ENCODE data around the gene OGG1. TPM values are rescaled to one million over a fixed set of nuclear protein-coding genes. Genes with fewer than 3 reads are reported as not detected.

Gene OGG1
- total RNA-seq, 2 donors from 2014 or later: 22.6 to 38.2 TPM

GRCh38 chr3:9730657-9731205, 19.0 kb upstream of the OGG1 start:
- intact Hi-C loops (cut with DNase I): loop anchor here (5.0 to 10.0 kb wide), 2 partner anchors 112 to 184 kb away; partner anchors contain the start of genes IL17RC and RPUSD3
- Histone ChIP-seq H3K27me3 (replicated peaks; ENCODE audit: insufficient read depth) (no peaks in the 10 kb centered on the region), H3K9me3 (no peaks in the 10 kb centered on the region), H3K36me3 (peaks cover 0 to 7% of the 10 kb centered on the region in 2 donors), H3K27ac (peak overlapping the region; percentile 96 to 97), H3K4me3 (peak overlapping the region; percentile 97 to 98), H3K4me1 (replicated peaks) (peaks cover 14% of the 10 kb centered on the region)
- under 1% methylated on average over 16 of the region's 17 CpGs for WGBS
- no peak for TF ChIP-seq POLR2A (IDR thresholded peaks at IDR 0.05)
- TF ChIP-seq POLR2AphosphoS5 (IDR thresholded peaks at IDR 0.05): no peak
- TF ChIP-seq CTCF (IDR thresholded peaks at IDR 0.05): no peak
- no peak for DNase-seq (ENCODE audit: low spot score)

- TF ChIP-seq CTCF (IDR thresholded peaks at IDR 0.05) (peak; percentile 18 to 39 (median 30)), POLR2A (IDR thresholded peaks at IDR 0.05) (no peak), POLR2AphosphoS5 (IDR thresholded peaks at IDR 0.05) (peak; percentile 82)
- intact Hi-C loops (cut with DNase I): loop anchor here (5.0 to 10.0 kb wide), 2 partner anchors 111 to 183 kb away; partner anchors contain the start of genes IL17RC and RPUSD3
- Histone ChIP-seq H3K27me3 (replicated peaks; ENCODE audit: insufficient read depth) (no peaks in the 10 kb centered on the region), H3K36me3 (peaks cover 0 to 7% of the 10 kb centered on the region in 2 donors), H3K27ac (peak within 1 kb of the TSS; percentile 96 to 97), H3K9me3 (no peaks in the 10 kb centered on the region), H3K4me1 (replicated peaks) (peaks cover 14% of the 10 kb centered on the region), H3K4me3 (peak within 1 kb of the TSS; percentile 97 to 98)
- DNase-seq (ENCODE audit: low spot score): peak; percentile 99
- WGBS: under 1% methylated on average over 73 of the region's 88 CpGs
Observed at GRCh38 chr3:9731206-9732079, 18.3 kb upstream of the OGG1 start, which contains the start of gene BRPF1. TSS of gene BRPF1 (plus strand) at chr3:9731735. CDS start at chr3:9734141, 2,406 bp downstream.

GRCh38 chr3:9732080-9732739, 17.5 kb upstream of the OGG1 start:
- H3K4me3 ChIP-seq: peak overlapping the region; percentile 97 to 98
- no peaks in the 10 kb centered on the region for H3K27me3 ChIP-seq (replicated peaks; ENCODE audit: insufficient read depth)
- peak overlapping the region; percentile 96 to 97 for H3K27ac ChIP-seq
- peaks cover 14% of the 10 kb centered on the region for H3K4me1 ChIP-seq (replicated peaks)
- no peaks in the 10 kb centered on the region for H3K9me3 ChIP-seq
- TF ChIP-seq POLR2AphosphoS5 (IDR thresholded peaks at IDR 0.05): no peak
- no peak for TF ChIP-seq CTCF (IDR thresholded peaks at IDR 0.05)
- TF ChIP-seq POLR2A (IDR thresholded peaks at IDR 0.05): no peak
- under 1% methylated on average over 41 of the region's 41 CpGs for WGBS
- peaks cover 0 to 7% of the 10 kb centered on the region in 2 donors for H3K36me3 ChIP-seq
- intact Hi-C loops (cut with DNase I): loop anchor here (5.0 to 10.0 kb wide), 2 partner anchors 110 to 183 kb away; partner anchors contain the start of genes IL17RC and RPUSD3
- DNase-seq (ENCODE audit: low spot score): no peak

- H3K4me1 ChIP-seq (replicated peaks): peaks cover 14% of the 10 kb centered on the region
- DNase-seq (ENCODE audit: low spot score): no peak
- H3K36me3 ChIP-seq: peaks cover 0 to 7% of the 10 kb centered on the region in 2 donors
- H3K27me3 ChIP-seq (replicated peaks; ENCODE audit: insufficient read depth): no peaks in the 10 kb centered on the region
- no peaks in the 10 kb centered on the region for H3K9me3 ChIP-seq
- H3K4me3 ChIP-seq: peak overlapping the region; percentile 97 to 98
- intact Hi-C loops (cut with DNase I): loop anchor here (5.0 to 10.0 kb wide), 2 partner anchors 110 to 182 kb away; partner anchors contain the start of genes IL17RC and RPUSD3
- WGBS: 15% methylated on average over 7 of the region's 7 CpGs
- TF ChIP-seq CTCF (IDR thresholded peaks at IDR 0.05) (no peak), POLR2AphosphoS5 (IDR thresholded peaks at IDR 0.05) (no peak), POLR2A (IDR thresholded peaks at IDR 0.05) (no peak)
- no peak overlapping the region for H3K27ac ChIP-seq
Observed at GRCh38 chr3:9732740-9733115, 17.0 kb upstream of the OGG1 start.
